ENCODE measurements around the gene NATD1.
"Not testable (repeated sequence)": the region's sequence is repeated elsewhere in the genome, so short reads cannot be mapped to it uniquely, and the experiment has no call there.

NATD1 gene

DNA sequence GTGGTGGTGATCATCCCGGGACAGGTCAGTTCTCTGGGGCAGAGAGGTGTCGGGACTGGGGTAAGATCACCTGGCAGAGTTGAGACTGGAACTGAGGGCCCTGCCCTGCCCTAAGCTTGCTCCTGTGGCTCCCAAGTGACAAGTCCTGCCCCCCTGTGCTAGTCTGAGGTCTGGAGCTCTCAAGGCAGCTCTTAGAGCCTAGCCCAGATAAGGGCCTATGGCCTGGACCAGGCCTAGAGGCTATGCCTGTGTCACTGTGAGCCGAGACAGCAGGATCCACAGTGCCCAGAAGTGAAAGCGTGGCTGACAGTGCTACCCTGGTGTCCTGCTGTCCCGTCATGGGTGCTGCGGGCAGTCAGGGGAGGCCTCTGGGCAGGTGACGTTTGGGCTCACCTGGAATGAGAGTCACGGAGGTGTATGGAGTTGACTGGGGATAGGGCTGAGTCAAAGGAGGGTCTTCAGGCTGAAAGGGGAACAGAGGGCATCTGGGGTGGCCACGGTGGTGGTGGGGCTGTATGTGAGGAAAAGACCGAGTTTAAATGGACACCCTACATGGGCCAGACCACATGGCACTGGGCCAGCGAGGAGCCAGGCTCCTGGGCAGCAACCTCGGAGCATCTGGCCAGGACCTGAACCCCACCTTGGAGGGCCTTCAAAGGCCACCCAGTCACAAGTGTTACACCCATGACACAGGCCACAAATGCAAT, 5.5 kb downstream of the NATD1 start:
- no peak for DNase-seq (ENCODE audit: low spot score)

DNA sequence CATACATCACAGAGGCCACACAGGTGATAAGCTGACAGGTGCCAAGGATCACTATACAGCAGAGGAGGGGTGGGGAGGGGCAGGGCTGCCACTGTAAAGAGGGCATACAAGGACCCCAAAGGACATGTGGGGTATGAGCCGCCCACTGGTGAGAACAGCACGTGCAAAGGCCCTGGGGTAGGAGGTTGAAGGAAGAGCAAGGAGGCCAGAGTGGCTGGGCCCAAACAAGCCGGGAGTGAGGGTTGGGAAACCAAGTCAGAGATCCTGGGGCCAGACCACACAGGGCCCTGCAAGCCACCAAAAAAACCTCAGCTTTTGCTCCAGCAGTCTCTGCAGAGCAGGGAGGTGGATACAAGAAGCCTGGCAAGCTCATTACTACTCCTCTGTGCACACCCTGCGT, 6.5 kb downstream of the NATD1 start:
- DNase-seq (ENCODE audit: low spot score), result no peak

DNA sequence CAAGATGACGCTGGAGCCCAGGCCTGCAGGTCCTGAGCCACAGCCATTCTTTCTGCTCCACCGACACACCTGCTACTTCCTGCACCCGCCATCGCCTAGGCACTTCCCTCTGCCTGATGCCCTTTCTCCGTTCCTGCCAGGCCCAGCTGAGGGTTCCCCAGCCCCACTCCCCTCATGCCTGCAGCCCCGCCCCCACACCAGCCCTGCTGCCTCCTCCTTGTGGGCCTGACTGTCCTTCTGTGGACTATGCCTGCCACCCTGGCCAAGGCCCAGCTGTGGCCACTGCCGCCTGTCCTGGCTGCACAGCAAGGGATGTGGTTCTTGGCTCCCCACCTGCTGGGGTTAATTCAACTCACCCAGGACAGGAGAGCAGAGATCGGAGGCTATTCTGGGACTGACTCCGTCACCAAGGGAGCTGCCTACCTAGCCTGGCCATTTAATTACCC, 7.5 kb downstream of the NATD1 start:
- no peak for DNase-seq (ENCODE audit: low spot score)

DNA sequence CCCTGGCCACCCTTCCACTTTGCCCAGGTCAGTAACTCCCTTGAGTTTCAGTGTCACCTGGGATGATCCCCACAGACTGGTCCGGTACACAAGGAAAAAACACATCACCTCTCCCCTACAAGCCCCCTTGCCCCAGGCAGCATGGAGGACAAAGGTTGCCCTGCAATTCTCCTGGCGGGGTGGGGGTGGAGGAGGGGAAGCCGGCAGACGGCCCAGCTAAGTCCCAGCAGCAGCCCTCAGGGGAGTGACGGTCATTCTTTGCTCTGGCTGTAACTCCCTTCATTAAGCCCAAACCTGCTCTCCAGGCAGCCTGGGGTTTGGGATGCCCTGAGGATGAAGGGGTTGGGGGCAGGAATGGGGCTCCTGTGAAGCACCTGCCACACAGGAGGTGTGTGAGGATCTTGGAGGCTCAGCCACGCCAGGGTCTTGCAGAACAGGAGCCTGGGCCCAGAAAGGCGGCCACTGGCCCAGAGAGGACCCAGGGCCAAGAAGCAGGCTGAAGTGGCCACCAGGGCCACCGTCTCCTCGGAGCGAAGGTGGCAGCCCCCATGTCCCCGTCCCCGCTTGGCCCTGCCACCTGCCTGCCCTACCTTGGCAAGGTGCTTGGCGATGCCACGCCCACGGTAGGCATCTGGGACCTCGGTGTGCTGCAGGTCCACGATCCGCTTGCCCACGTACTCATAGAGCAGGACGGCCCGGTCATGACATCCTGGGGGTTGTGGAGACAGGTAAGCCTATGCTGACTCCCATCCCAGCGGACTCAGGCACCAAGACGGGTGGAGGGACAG, 9.5 kb downstream of the NATD1 start:
- DNase-seq (ENCODE audit: low spot score), result no peak

DNA sequence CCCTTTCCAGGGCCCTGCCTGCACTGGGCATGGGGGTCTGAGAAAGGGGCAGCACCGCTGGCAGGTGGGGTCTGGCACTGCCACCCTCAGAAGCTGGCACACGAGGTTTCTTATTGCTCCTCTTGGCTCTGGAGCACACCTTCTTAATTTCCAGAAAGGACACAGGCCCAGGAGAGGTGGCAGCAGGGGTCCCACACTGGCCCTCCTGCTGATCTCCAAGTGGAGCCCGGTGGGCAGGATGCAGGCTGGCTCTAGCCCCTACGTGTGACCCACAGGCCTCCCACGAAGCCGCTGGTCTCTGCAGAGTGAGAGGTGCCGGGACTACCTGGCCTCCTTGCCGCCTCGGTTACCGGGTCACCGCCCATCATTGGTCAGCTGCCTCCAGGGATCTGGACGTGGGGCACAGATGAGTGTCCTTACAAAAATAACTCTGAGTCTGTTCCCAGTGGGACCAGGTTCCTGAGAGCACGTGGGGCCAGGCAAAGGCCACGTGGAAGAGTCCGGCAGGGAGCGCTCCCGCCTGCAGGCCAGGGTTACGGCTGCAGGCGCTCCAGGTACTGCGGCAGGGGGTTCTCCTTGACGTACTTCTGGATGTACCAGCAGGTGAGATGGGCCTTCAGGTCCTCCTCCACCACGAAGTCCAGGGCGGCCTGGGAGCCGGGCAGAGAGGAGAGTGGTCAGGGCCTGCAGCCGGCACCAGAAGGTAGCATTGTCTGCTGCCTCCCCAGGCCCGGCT, 10.3 kb downstream of the NATD1 start:
- DNase-seq (ENCODE audit: low spot score), result no peak

DNA sequence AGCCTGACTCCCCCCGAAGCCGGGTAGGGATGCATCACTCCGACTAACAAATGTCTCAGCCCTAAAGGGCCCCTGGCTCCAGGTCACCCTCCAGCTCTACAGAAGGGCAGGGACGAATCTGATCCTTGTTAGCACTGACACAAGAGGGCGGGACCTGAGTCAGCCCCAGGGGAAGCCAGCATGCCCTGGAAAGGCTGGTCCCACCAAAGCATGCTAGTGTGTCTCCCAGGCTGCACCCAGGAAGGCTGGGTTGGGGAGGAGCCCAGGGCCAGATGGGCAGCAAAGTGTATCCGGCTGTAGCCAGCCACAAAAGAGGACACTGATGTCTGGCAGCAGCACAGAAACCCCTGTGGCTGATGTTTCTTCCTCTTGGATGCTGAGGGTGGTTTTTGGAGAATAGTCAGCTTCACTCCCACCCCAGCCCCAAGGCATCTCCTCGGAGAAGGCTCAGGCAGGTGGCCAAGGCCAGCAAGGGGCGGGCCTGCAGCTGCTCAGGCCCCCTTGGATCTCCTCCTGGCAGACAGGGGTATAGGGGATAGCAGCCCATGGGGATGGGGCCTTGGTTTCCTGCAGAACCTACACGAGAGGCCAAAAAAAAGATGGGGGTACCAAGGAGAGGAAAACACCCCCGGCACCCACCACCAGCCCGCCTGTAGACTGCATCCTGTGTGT, 11.0 kb downstream of the NATD1 start:
- DNase-seq (ENCODE audit: low spot score), result no peak

DNA sequence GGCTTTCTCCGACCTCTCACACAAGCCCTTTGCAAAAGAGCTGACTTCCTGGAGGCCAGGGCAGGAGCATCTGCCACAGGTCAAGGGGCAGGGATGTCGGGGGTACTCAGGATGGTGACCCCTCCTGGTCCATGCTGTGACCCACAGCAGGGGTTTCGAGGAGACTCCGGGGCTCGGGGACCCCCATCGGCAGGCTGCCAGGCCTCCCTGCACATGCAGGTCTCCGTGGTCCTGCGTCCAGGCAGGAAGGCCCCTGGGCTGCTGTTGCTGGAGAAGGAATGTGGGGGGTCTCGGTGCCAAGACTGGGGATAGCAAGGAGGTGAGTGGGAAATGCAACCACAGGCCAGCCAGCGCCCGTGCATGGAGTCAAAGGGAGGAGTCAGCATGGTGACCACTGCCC, 11.6 kb downstream of the NATD1 start:
- no peak for DNase-seq (ENCODE audit: low spot score)

DNA sequence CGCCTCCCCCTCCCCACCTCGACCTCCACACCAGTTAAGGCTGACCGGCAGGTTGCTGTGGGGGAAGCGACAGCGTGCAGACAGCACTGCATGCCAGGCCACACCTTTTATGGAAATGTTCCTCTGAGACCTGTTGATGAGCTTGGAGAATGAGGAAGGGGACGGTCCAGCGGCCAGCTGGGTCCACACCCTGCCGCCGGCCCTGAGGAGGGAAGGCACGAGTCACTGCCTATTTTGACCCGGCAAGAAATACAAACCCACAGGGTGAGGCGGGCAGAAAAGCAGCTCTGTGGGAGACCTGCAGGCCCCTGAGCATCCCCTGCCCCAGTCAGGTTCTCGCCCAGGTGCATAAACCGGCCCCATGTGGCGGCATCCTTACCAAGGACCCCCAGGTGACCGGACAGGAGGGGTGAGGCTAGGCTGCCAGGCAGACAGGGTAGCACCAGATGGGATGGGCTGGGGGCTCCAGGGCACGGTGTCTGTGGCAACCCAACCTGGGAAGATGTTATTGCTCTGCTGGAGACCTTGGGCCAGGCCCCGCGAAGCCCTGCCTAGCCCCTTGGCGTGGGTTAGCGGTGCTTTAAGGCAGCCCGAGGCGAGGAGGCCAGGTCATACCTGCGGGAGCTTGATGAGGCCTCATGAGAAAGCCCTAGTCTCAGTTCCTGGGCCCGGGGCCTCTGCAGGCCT, 12.7 kb downstream of the NATD1 start:
- no peak for DNase-seq (ENCODE audit: low spot score)

DNA sequence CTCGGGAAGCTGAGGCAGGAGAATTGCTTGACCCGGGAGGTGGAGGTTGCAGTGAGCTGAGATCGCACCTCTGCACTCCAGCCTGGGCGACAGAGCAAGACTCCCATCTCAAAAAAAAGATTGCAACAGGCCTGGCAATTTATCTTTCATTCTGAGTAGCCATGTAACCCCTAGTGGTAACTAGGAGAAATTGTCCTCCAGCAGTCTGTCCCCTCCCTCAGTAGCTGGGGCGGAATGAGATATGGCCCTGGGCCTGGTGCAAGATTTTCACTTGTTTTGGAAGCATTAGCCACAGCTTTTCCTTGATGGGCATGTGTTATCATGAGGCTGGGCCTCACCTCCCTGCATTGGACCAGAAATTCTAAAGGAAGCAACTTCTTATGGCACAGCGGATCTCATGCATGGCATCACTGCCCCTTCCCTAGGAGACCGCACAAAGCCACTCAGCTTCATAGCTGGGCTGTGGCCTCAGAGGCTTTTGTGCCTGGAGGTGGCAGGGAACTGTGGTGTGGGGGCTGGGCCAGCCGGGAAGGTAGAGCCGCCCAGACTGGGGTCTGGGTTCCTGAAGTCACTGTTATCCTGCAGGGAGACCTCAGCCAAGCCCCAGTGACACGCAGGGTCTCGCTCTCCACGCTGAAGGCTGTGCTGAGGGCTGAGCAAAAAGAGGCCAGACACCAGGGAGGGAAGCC, 13.4 kb downstream of the NATD1 start:
- DNase-seq (ENCODE audit: low spot score), result no peak

DNA sequence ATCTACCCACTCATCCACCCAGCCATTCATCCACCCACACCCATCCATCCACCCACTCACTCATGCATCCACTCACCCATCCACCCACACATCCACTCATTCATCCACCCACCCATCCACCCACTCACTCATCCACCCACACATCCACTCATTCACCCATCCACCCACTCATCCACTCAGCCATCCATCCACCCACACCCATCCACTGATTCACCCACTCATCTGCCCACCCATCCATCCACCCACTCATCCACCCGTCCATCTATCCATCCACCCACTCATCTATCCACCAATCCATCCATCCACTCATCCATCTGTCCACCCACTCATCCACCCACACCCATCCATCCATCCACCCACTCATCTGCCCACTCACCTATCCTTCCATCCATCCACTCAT, 17.3 kb downstream of the NATD1 start:
- no peak for DNase-seq (ENCODE audit: low spot score)

DNA sequence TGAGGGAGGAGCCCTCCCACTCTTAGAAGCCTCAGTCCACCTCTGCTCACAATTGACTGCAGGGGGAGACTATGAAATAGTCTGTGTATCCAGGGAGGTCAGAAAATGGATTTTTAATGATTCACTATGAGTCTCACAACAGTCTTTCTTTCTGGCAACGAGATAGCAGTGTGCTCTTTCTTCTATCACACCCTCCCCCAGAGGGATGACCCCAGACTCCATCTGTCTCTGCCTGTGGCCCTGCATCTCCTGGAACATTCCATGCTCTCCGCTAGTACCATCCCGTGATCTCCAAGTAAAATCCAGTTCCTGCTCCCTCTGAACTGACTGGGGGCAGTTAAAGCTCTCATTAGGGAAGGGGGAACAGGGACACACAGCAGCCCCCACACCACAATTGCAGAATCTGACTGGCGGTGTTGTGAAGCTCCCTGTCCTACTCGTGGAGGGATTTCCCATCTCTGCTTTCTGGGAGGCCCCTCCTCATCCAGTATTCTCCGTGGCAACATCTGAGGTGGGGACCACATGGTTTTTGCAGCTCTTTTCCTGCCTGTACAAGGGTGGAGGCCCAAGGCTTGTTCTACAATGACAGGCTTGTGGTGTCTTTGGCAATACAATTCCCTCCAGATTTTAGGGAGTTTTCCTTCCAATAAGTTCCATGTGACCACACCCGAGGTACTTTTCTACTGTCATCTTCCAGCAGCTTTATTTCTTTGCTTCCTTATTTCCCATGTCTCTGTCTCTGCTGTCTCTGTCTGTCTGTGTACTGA, 19.4 kb downstream of the NATD1 start:
- no peak for DNase-seq (ENCODE audit: low spot score)

DNA sequence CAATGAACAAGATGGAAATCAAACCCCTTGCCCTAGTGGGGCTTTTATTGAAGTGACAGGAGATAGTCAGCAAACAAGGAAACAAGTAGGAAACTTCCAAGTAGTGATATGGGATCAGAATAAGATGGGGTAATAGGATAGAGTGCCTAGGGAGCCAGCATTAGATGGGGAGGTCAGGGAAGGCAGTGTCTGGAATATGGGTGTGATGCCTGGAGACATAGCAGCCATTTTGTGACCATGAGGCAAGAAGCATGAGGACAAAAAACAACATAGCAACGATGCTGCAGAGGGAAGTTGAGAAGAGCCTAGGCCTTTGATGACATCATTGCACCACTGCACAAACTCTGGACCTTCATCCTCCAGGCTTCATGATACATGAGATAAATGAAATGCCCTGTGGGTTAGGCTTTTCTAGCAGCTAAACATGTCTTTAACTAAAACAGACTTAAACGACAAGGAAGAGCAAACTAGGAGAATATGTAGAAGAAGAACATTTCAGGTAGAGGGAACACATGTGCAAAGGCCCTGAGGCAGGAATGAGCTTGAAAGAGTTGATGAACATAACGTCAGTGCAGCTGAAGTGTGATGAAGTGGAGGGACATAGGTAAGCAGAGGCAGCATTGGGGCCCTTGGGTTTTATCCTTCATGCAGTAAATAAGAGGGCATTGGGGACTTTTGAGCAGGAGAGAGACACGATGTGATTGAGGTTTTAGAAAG, 21.0 kb downstream of the NATD1 start:
- DNase-seq (ENCODE audit: low spot score), result no peak

DNA sequence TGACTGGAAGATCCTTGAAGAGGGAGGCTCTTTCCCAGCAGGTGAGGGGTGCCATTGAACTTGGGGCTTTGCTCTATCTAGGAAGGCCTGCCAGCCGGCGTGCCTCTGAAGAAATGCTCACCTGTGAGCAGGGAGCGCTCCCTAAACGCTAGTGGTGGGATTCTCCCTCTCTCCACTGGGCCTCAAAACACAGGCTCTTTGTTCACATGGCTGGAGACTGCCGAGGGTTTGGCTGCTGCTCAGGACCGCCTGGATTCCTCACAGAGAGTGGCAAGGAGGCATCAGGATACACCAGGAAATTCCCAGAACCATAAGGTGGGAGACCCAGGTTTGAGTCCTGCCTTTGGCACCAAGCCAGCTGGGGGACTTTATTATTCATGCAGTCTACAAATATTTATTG, 21.7 kb downstream of the NATD1 start:
- DNase-seq (ENCODE audit: low spot score), result no peak

DNA sequence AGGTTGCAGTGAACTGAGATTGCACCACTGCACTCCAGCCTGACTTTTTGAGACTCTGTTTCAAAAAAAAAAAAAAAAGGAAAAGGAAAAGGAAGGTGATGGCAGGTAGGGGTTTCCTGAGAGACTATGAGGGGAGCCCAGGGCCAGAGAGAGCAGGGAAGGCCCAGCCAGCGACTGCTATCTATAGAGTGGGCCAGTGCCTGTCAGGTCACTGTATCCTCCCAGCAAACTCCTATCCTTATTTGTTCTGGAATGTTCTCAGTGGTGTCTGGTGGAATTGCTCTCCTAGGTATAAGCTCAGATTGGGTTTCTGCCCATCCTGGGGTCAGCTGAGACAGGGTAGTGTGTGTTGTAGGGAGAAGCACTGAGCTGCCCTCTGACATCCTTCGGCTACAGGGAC, 24.4 kb downstream of the NATD1 start:
- no peak for DNase-seq (ENCODE audit: low spot score)

DNA sequence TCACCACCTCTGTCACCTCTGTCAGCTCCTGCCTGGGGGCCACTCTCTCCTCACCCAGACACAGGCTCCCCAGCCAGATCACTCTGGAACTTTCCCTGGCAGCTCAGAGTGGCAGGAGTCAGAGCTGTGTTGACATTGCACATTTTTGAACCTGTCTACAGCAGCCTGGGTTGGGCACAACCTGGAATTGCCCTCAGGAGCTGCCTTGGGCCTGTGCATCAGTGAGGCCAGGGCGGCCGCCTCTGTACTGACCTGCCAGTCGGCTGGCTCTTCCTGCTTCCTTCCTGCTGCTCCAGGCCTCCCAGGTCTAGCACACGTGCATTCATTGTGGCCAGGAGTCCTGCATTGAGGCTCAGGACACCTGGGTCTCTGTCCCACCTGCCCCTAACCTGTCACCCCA, 25.1 kb downstream of the NATD1 start:
- no peak for DNase-seq (ENCODE audit: low spot score)

DNA sequence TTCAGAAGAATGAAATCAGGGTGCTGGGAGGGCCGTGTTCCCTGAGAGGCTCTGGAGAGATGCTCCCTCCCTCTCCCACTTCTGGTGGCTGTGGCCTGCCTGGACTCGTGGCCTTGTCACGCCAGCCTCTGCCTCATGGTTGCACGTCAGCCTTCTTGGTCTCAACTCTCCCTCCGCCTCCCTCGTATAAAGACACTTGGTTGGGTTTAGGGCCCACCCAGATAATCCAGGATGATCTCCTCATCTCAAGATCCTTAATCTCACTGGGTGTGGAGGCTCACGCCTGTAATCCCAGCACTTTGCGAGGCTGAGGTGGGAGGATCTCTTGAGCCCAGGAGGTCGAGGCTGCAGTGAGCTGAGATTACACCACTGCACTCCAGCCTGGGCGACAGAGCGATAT, 25.9 kb downstream of the NATD1 start:
- not testable (repeated sequence) for DNase-seq (ENCODE audit: low spot score)

DNA sequence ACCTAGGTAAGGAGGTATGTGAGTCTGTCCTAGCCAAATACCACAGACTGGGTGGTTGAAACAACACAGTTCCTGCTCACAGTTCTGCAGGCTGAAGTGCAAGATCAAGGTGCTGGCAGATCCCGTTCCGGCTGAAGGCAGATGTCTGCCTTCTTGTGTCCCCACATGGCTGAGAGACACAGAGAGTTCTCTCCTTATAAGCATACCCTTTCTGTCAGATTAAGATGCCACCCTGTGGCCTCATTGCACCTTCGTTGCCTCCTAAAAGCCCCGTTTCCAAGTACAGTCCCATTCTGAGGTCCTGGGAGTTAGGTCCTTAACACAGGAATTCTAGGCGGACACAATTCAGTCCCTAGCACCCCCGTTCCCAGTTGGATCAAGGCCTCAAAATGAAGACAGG, 30.1 kb downstream of the NATD1 start:
- DNase-seq (ENCODE audit: low spot score), result no peak

DNA sequence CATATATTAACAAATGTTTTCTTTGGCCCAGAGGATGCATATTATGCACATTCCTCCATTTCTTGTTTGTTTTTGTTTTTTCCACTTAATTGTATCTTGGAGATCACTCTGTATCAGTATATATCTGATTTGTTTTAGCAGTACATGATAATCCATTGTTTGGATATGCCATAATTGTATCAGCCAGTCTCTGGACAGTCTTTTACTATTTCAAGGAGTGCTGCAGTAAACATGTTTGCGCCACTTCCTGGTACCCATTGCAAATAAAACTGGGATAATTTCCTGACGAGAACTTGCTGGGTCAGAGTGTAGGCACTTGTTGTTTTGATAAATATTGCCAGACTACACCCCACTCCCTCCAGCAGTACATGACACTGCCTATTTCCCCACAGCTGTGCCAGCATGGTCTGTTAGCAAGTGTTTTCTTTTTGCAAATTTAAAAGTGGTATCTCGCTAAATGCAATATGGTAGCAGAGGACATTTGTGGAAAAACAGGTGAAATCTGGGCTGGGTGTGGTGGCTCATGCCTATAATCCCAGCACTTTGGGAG, 34.3 kb downstream of the NATD1 start:
- DNase-seq (ENCODE audit: low spot score), result no peak

DNA sequence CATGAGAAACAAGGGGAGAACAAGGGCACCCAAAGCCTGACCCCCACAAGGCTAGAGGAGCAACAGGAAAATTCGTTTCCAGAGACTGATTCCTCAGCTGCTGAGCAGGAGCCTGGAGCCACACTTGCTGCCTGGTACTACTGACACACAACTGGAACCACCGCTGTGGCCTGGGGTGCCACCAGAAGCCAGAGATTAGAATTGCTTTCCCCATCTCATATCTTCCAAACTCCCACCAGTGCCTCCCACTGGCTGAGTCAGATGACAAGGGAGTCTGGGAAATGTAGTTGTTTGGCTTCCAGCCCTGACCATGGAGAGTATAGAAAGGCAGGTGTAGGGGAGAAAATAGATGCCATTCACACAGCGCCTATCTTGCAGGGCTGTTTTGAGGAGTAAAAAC, 35.1 kb downstream of the NATD1 start:
- DNase-seq (ENCODE audit: low spot score), result no peak

DNA sequence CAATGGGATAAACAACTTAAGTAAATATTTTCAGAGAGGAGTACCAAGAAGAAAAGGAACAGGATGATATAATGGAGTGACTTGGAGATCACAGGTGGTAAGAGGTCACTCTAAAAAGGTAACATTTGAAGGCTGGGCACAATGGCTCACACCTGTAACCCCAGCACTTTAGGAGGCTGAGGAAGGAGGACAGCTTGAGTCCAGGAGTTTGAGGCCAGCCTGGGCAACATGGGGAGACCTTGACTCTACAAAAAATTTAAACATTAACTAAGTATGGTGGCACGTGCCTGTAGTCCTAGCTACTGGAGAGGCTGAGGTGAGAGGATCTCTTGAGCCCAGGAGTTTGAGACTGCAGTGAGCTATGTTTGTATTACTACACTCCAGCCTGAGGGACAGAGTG, 35.9 kb downstream of the NATD1 start:
- no peak for DNase-seq (ENCODE audit: low spot score)
